ENCODE measurements around the gene DHX36.

- TF ChIP-seq CTCF (conservative IDR thresholded peaks at IDR 0.05; ENCODE audit: low read length) (no peak), EZH2phosphoT487 (IDR thresholded peaks at IDR 0.05; ENCODE audit: borderline replicate concordance) (no peak)
Measured at GRCh38 chr3:154349223-154349622, 24.9 kb upstream of the DHX36 start.
